AG04449 (cell line): Measurements from ENCODE around the gene STAM.

Experiments
- CTCF ChIA-PET: fragments of 350-600 bp; formaldehyde crosslinking; extraction: SDS; loops from one replicate; lab custom pipeline; 2021; ENCODE audit warnings: antibody characterized with exemption; lab: Yijun Ruan, JAX
- POLR2A ChIA-PET: fragments of 400-600, 350-600 bp; formaldehyde crosslinking; extraction: SDS; loops from one replicate; lab custom pipeline; 2020; ENCODE audit warnings: antibody characterized with exemption, inconsistent platforms; lab: Yijun Ruan, JAX
- DNase-seq: peaks from one replicate; pipeline ENCODE4 v3.0.0-alpha.2; 2010; ENCODE audit warnings: low read depth, low spot score
- H3K4me3 ChIP-seq: 2 replicates; pipeline ENCODE4 v1.5.1; 2011; ENCODE audit warnings: low read depth, mild to moderate bottlenecking, control low read depth, low read length
- CTCF ChIP-seq: IDR thresholded peaks from one replicate; pipeline ENCODE4 v1.5.1; 2011; ENCODE audit warnings: mild to moderate bottlenecking, moderate library complexity, low read length, control low read depth, inconsistent platforms; ENCODE audit not compliant: insufficient read depth; ENCODE audit errors: missing control alignments

The STAM gene

GRCh38 chr10:17758200-17758599 lies 114.2 kb downstream of the STAM start:
- H3K4me3 ChIP-seq = no peak overlapping the region
- ChIA-PET POLR2A (no interaction called here), CTCF (no interaction called here)
- DNase-seq = no peak
- TF ChIP-seq CTCF = no peak

- ChIA-PET POLR2A (no interaction called here), CTCF (interaction anchor here (1.2 kb wide), 1 partner anchor 16 kb away, joined by 9 read pairs; no protein-coding TSS in a partner anchor)
- no peak for DNase-seq
- H3K4me3 ChIP-seq = no peak overlapping the region
- TF ChIP-seq CTCF = no peak
These were observed 114.9 kb downstream of the STAM start for GRCh38 chr10:17758896-17759295.

GRCh38 chr10:17764142-17764541 lies 120.2 kb downstream of the STAM start:
- ChIA-PET POLR2A (no interaction called here), CTCF (no interaction called here)
- no peak for TF ChIP-seq CTCF
- no peak for DNase-seq
- H3K4me3 ChIP-seq = no peak overlapping the region

- no peak for TF ChIP-seq CTCF
- DNase-seq = no peak
- ChIA-PET CTCF (interaction anchor here (0.9 to 2.4 kb wide), 2 partner anchors 10 to 28 kb away, joined by 3 to 10 read pairs; no protein-coding TSS in a partner anchor), POLR2A (no interaction called here)
- H3K4me3 ChIP-seq = no peak overlapping the region
These were observed 121.7 kb downstream of the STAM start for GRCh38 chr10:17765602-17766001.
